ENCODE data around the gene AFAP1.

Gene AFAP1

DNA sequence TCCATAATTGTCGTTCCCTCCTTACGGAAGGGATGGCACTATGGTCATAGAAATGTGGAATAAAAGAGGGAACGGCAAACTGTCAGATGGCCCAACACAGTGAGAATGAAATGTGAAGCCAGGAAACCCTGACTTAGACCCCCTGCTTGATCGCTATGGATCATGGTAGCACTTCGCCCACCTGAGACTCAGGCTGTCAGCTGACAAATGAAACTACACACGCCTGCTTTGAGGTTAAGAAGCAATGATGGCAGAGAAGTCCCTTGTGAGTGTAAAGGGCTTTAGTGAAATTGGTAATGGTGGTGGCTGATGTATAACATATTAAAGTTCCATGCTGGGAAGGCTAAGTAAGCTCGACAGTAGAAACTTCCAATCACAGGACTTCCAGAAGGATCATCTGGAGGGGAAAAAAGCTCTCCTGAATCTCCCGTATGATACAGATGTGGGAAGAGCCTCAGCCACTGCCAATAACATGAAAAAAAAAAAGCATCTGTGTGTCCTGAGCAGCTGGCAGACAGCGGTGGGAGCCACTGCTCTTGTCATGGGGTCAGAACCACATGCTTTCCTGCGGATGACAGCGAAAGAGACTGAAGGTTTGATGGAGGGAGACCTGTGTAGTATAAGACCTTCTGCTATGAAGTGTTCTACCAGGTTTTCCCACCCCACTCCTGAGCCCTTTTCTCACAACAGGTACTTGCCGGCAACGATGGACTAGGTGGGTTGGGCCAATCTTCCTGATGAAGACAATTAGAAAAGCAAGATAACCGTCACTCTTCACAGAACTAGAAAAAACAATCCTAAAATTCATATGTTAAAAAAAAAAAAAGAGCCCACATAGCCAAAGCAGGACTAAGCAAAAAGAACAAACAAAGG lies 107.6 kb downstream of the AFAP1 start:
- DNase-seq, result no peak

DNA sequence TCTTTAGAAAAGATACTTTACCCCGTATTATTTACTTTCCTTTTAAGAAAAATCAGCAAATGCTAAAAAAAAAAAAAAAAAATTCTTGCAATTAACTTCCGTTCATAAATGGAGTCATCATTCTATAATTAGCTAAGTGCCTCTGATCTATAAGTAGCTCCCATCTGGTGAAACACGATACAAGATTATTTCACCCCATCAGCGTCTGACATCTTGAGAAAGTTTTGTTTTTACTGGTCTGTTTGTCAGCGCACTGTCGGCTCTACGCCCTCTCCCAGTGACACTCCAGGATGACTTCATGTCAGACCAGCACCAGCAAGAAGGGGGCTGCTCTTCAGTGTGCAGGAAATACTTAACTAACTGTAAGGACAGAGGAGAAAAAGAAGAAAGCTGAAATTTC lies 108.3 kb downstream of the AFAP1 start:
- DNase-seq, result no peak

DNA sequence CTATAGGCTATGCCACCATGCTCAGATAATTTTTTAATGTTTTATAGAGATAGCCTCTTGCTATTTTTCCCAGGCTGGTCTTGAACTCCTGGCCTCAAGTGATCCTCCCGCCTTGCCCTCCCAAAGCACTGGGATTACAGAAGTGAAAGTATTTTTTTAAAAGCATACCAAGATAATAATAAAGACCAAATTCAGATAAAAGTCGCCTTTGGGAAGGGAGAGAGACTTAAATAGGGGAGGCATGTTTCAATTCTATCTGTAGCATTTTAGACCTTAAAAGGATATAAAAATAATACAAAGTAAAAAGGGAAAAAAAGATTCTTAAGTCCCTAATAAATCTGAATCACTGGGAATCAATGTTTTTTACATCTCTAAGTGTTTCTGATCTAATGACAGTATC lies 108.9 kb downstream of the AFAP1 start:
- DNase-seq, result no peak

DNA sequence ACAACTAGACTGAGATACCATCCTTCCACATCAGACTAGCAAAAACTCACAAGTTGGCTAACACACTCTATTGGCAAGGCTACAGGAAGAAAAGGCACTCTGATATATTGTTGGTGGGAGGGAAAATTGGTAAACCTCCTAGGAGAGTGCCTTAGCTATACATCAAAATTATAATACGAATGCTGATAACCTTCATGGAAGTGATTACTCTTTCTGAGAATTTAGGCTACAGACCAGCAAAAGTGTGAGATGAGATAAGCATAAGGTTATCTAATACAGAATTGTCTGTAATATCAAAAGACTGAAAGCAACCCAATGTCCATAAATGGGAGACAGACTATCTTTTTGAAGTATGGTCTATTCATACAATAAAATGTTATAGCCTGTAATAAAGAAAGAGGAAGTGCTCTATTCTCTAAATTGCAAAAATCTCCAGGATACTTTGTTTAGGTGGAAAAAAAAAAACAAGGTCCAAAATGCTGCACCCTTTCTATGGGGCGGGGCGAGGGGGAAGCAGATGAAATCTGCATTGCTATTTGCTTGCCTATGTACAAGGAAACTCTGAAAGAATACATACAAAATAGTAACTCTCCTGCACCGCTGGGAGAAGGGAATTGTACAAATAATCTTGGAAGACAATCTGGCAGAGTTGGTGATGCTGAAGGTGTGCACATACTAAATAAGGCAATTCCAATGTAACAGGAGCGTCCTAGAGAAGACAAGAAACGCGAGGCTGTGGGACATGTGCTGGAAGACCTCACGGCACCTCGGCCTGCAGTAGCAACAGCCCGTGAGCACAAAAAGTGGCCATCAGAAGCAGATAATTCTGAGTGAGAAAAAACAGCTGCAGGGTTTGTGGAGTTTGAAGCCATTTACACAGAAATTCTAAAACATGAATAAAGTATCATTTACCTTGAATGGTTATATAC lies 109.7 kb downstream of the AFAP1 start:
- DNase-seq, result no peak

DNA sequence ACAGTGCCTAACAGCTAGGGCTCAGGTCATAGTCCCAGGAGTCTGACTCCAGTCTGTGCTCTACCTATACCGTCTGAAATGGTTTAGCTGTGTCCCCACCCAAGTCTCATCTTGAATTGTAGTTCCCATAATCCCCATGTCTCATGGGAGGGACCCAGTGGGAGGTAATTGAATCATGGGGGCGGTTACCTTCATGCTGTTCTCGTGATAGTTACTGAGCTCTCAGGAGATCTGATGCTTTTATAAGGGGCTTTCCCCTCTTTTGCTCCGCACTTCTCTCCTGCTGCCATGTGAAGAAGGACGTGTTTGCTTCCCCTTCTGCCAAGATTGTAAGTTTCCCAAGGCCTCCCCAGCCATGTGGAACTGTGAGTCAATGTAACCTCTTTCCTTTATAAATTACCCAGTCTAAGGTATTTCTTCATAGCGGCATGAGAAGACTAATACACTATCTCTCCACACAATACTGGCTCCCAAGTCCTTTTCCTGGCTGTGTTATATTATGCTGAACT lies 110.8 kb downstream of the AFAP1 start:
- DNase-seq, result no peak

DNA sequence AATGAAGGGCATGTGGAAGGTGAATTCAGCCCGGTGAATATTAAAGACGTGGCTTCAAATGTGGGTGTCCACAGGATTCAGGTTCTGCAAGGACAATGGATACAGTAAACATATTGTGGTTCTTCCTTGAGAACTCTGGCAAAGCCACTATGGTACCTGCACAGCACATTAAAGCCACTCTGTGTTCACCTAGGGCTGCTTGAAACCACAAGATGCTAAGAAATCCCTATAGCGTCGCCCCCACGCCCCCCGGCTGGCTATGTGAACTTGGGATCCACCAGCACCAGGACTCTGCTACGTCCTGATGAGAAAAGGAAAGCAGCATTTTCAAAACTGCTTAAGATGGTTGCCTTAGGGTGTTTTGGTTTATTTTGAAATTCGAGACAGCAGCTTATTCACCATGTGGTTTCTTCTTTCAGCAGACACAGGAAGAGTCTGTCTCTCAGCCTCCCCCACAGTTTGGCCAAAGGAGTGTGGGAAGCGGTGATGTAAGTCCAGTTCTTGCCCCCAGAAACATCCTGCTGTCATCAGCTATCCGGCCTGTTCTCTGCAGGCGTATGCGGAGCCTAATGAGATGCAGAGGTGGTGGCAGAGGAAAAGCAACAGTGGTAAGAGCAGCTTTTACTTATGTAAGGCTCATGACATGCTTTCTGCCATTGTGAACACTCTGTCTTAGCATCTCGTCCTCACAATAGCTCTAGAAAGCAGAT lies 111.5 kb downstream of the AFAP1 start:
- no peak for DNase-seq

DNA sequence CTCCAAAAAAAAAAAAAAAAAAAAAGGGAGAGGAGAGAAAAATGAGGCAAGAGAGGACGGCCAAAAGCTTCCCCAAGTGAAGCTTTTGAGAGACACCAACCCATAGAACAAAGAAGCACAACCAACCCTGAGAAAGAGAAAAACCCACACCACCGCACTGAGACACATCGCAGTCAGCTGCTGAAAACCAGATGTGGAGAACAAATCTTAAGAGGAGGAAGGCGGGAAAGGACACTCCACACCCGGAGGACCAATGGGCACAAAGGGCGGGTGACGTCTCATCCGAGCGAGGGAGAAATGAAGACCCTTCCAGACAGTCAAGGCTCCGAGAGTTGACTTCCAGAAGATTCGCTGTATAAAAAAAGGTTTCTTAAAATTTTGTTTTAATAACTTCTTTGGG lies 112.1 kb downstream of the AFAP1 start:
- no peak for DNase-seq

DNA sequence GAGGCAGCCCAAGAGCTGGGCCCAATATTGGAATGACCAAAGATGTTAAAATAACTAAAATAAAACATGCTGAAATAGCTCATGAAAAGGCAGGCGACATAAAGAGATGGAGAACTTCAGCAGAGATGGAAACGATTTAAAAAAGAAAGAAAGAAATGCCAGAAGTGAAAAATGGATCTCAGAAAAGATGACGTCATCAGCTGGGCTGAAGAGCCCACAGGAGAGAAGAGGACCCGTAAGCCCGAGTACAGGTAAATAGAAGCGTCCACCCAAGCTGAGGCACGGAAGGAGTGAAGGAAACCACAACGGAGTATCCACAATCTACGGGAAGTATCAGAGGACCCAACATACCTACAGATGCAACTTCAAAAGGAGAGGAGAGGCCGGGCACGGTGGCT lies 112.8 kb downstream of the AFAP1 start:
- no peak for DNase-seq

DNA sequence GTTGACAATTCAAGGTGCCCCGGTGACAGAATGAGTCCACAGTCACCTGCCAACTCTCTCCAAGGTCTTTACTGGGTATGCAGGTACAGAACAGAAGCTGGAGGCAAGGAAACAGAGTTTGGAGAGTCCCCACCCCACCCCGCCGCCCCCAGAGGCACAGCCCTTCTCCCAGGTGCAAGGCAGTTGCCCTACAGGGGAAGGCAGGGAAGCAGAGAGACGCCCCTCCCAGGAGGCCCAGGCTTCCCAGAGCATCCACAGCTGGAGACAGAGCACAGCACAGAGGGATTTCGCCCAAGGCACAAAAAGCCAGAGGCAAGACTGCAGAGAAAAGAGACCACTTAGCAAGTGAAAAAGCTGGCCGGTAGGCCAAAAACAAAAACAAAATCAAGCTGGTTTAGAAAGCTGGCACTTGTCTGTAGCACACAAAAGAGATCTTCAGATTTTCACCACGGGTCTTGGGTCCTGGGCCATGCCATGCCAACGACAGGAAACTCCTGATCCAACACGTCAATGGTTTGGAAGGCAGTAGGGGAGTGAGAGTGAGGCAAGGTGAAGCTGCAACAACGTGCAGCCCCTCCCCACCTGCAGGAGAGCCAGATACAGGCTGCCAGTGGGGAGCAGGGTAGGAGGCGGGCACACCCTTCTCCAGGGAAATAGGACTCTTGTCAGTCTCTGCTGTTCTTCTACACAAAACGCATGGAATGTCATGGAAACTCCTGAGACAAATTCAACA lies 113.3 kb downstream of the AFAP1 start:
- no peak for DNase-seq

DNA sequence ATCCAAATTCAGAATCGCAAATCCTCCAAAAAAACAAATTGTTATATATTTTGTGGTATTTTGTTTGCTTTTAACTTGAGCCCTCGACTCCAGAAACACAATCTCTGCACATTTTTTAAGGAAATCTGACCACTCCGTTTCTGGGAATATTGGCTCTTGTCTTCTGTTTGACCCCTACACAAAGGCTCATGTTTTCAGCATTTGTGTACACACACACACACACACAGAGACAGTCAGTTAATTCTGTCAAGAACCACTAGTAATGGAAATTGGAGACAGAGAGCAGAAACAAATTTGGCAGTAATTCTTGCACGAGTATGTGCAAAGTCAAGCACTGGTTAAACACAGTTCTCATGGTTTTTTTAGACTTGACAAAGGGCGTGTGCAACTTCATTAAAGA lies 115.4 kb downstream of the AFAP1 start:
- no peak for DNase-seq

DNA sequence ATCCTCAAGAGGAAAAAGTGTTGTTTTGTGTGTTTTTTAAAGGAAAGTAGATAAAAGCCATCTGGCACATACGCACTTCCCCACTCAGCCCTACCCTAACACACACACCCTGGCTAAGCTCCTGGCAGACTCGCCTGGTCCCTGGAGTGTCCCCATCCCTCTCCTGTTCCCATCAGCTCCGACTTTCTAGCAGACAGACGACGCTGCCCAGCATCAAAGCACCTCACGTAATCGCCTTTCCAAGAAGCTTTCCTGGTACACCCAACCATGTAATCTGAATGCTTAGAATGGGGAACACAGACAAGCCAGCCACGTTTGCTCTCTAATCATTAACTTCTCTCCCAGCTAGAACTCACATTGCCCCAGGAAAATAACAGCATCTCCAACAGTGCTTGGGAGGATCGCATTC lies 116.2 kb downstream of the AFAP1 start:
- no peak for DNase-seq

DNA sequence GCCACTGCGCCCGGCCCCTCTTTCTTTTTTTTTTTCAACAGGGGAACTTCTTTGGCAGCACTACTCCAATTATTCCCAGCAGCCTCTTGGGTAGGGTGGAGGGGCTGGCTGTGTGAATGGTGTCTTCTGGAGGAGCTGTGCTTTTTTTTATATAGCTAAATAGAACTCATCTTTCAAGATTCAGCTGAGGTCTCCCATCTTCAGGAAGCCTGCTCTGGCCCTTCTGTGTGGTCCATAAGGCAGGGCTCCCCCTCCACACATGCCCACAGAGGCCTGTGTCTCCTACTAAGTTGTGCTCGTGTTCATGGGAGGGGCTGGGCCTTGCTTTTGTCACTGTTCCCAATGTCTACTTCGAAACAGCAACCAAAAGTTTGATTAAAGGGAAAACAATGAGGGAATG lies 116.8 kb downstream of the AFAP1 start:
- no peak for DNase-seq

DNA sequence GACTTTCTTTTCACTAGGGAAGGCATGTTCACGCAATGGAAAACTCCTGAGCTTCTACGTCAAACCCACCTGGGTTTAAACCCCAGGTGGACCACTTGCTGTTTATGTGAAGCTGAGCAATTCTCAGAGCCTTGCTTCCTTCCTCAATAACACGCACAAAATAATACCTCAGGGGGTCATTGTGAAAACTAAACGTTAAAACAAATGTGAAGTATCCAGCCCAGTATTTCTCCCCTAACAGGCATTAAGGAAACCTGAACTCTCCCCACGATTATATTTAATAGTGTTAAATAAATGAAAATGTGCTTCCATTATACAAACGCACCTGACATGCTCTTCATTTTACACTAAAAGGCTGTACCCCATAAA lies 117.5 kb downstream of the AFAP1 start:
- no peak for DNase-seq

DNA sequence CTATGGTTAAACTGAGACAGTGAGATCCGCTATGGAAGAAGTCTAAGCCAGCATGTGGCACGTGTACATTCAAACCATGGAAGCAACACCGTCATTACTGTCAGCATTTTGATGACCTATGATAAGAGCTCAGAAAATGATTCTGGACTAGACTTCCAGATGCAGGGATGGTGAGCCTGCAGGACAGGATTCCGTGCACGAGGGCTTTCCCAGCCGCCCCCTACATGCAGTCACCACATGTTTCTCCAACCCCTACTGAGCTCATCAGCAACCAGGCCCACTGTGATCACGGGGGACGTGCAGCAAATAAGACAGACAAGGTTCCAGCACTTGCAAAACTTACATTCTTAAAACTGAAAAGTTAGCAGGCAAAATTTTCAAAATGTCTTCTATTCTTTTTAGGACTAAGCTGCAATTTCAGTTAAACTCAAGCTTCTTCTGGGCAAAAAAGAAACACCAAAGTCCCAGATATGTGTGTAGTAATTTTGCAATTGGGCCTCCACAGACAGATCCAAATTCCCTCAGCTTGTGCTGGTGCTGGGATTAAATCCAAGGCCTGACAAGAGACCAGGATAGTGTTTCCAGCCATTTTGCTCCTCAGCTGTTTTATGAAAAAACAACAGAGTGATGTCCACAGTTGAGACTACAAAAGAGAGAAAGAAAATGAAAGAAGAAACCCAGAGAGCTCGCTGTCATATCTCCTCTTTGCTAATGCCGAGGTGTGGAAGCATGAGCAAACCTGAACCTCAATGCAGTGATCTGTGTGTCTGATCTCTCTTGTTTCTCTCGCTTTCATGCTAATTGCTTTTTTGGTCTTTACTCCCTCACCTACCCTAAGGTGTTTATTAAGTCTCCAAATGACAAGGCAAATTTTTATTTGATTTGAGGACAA lies 118.2 kb downstream of the AFAP1 start:
- DNase-seq, result no peak

DNA sequence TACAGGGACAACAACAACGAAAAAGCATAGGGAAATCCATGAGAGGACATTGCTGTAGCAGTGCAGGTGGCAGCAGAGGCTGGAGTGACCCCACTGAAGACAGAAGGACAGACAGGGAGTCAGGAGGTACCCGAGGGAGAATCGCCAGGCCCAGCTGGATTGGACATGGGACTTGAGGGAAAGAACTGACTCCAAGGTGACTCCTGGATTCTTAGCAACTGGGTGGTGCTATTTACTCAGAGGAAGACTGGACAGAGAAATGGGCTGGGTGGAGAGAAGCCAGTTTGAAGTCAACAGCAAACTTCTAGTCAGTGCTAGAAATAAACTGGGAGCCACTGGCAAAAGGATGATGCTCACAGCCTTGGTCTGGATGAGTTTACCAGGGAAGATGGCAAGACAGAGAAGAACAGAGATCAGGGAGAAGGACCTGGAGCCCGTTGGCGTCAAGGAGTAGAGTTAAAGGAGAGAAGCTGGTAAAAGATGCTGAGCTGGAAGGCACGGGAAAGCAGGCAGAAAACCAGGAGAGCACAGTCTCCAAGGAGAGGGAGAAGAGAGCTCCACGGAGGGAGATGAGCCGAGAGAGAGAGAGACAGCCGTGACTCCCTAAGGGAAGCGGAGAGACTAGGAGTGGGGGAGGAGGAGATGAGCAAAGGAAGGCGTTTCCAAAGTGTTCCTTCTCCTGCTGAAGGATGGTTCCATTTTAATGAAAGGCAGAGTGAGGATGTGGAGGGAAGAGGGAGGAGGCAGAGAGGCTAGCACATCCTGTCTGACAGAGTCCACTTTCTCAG lies 119.4 kb downstream of the AFAP1 start:
- no peak for DNase-seq

DNA sequence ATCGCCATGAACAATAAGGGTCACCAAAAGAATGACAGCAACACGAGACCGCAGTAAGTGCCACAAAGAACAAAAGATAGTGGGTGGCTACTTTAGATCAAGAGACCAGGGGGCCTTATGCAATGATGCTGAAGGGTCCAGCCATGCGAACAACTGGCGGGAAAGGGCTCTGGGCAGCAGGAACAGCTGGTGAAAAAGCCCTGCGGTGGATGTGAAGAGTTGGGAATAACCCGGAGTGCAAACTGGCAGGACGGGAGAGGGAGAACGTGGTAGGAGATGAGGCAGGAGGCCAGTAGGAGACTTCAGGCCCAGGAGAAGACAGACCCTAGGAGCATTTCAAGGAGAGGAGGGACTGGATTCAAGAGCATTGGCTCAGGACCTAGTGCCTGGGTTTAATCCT lies 120.2 kb downstream of the AFAP1 start:
- no peak for DNase-seq

DNA sequence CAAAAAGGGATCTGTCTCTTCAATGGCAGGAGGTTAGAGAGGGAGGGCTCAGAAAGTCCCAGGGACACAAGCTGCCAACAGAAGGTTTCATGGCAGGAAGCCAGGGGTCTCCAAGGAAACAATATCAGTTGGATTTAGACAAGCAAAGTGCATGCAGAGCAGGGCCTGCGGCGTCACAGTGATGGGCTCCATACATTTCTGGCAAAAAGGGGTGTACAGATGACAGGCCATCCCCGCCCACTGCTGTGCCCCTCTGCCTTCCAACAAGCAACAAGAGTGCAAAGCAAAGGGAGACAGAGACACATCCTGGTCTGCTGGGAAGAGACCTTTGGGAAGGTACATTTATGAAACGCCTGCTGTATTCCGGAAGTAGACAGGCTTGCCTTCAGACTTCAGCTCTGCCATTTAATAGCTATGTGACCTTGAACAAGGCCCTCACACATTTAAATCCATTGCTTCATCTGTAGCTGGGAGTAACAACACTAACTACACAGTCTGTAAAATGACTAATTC lies 121.2 kb downstream of the AFAP1 start:
- DNase-seq, result no peak

DNA sequence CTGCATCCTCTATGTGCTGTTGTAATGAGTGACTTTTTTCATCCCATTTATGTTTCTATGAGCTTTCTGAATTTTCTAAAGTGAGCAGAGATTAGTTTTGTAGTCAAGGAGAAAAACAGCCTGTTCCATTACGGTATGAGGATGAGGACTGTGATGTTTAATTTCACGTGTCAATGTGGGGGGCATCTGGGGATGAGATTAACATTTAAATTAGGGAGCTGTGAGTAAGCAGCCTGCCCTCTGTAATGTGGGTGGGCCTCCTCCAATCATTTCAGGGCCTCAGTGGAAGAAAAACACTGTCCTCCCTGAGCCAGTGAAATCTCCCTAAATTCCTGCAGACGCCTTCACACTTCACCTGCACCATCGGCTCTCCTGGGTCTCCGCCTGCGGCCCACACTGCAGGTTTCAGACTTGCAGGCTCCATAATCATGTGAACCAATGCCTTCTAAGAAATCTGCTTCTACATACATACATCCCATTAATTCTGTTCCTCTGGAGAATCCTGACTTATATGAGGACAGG lies 121.7 kb downstream of the AFAP1 start:
- no peak for DNase-seq

DNA sequence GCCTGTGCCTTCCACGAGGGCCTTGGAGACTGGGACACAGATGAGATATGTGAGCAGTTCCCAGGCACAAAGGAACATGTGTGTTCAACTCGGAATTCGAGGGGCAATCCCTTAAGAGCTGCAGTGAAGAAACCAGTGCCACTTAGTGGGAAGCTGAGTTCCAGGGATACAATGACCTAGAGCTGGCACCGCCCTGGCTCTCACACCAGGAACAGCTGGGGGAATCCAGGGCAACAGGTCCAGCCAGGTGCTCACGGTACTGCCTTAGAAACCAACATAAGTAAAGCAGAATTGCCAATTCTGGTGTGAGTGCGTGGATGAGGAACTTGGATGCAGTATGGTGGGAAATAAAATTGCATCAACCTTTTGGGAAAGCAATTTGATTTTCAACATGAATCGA lies 122.9 kb downstream of the AFAP1 start:
- DNase-seq, result no peak

DNA sequence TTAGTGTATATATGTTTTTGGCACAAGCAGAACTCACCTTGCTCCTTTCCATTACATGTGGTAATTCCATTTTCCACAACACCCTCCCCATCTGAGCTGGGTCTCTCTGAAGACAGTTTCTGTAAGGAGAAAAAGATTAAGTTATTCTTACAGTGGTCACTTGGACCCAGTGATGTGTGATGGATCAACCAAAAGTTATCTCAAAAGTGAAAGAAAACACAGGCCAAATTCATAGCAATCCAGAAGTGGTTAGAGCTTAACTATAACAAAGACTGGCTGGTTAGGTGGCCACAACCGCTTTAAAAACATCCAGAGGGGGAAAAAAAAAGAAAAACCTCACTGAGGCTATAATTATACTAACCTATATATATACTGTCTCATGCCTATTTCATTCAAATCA lies 123.7 kb downstream of the AFAP1 start:
- DNase-seq, result no peak
